Measurements from ENCODE around the gene MMEL1.

- TF ChIP-seq JUN (IDR thresholded peaks at IDR 0.05; ENCODE audit: borderline replicate concordance, insufficient read depth, insufficient read length, low read depth), result no peak
- TF ChIP-seq MYC (IDR thresholded peaks at IDR 0.05; ENCODE audit: low read depth, low read length), result no peak
- TF ChIP-seq POLR2AphosphoS5 (IDR thresholded peaks at IDR 0.05; ENCODE audit: insufficient read depth, low read depth, low read length), result no peak
These were observed 5.1 kb downstream of the MMEL1 start for GRCh38 chr1:2627746-2628145.

All from endothelial cell of umbilical vein (primary cell).